K562 (cell line): ENCODE measurements around the gene CCL24. TPM values are rescaled to one million over a fixed set of nuclear protein-coding genes. Genes with fewer than 3 reads are reported as not detected.
A peak's percentile ranks its signal among the peaks of the same experiment; 100 is the strongest.

Experiments used
- CREB3 ChIP-seq: fragments of 450-650 bp; conservative IDR thresholded peaks from 2 replicates; pipeline ENCODE4 v1.6.1; 2016; ENCODE audit warnings: missing genetic modification characterization, low read depth, mild to moderate bottlenecking, missing compliant biosample characterization, moderate library complexity
- DPF2 ChIP-seq: fragments of 450-650 bp; IDR thresholded peaks from 2 replicates; pipeline ENCODE4 v1.6.1; 2016
- RCOR1 ChIP-seq, 2 experiments: IDR thresholded peaks; 2 replicates each; pipeline ENCODE4 v1.6.1; 2012; ENCODE audit warnings: low read depth in 2 of 2, low read length in 2 of 2, borderline replicate concordance in 1 of 2, improper control_type of control experiment in 1 of 2
- ZNF217 ChIP-seq: sonication (generic); formaldehyde crosslinking; IDR thresholded peaks from 2 replicates; pipeline ENCODE4 v1.8.0; 2022; ENCODE audit warnings: mild to moderate bottlenecking, missing genetic modification reagents
- polyA plus RNA-seq, 8 experiments: library from polyadenylated mRNA; depleted of rRNA in 4 of 8; stranded (reverse) in 5 of 8; unstranded in 3 of 8; fragments of >200 nt; fragmentation: Nextera tagmentation in 2 of 8; fragmentation: Illumina TruSeq in 1 of 8; extraction: Ambion mirVana in 2 of 8; extraction: Trizol in 1 of 8; gene quantifications; 2 replicates each; pipeline versions ENCODE4 v1.2.1 to v1.2.3, GENCODE V29; 2011 to 2014; ENCODE audit warnings: inconsistent platforms in 1 of 8, missing spikeins in 1 of 8
- total RNA-seq, 7 experiments: library from RNA; depleted of rRNA in 6 of 7; stranded (reverse); fragments of >200 nt in 6 of 7; fragmentation: Illumina TruSeq in 2 of 7; extraction: Trizol in 2 of 7; gene quantifications; 2 replicates each; pipeline versions ENCODE4 v1.2.1 to v1.2.3, GENCODE V29; 2011 to 2021; ENCODE audit warnings: low replicate concordance in 1 of 7
- TF ChIP-seq, protein P1 (sequence below), 2 experiments: fragments of 450-650 bp; formaldehyde crosslinking in 1 of 2; IDR thresholded peaks; 2 replicates each; pipeline versions ENCODE4 v1.4.0 to v1.6.1; 2014 to 2020; ENCODE audit warnings: mild to moderate bottlenecking in 2 of 2, borderline replicate concordance in 1 of 2, low read depth in 1 of 2
- TF ChIP-seq, protein P2 (sequence below): fragments of 250-450 bp; sonication (Bioruptor Pico); IDR thresholded peaks from 2 replicates; pipeline ENCODE4 v1.8.0; 2021; ENCODE audit warnings: mild to moderate bottlenecking, moderate library complexity
- TF ChIP-seq, protein P3 (sequence below): fragments of 200-800 bp; sonication (Bioruptor generic); IDR thresholded peaks from 2 replicates; pipeline ENCODE4 v1.6.1; 2017; ENCODE audit warnings: missing genetic modification characterization, missing compliant biosample characterization

Gene CCL24
- total and polyA plus RNA-seq, 9 of the 15 experiments (the other 6 are each of a cell fraction or from before 2014, with no cell fraction given): 0.45 to 3.6 (median 0.95) TPM; not detected in 1

- TF ChIP-seq, protein P1, sequence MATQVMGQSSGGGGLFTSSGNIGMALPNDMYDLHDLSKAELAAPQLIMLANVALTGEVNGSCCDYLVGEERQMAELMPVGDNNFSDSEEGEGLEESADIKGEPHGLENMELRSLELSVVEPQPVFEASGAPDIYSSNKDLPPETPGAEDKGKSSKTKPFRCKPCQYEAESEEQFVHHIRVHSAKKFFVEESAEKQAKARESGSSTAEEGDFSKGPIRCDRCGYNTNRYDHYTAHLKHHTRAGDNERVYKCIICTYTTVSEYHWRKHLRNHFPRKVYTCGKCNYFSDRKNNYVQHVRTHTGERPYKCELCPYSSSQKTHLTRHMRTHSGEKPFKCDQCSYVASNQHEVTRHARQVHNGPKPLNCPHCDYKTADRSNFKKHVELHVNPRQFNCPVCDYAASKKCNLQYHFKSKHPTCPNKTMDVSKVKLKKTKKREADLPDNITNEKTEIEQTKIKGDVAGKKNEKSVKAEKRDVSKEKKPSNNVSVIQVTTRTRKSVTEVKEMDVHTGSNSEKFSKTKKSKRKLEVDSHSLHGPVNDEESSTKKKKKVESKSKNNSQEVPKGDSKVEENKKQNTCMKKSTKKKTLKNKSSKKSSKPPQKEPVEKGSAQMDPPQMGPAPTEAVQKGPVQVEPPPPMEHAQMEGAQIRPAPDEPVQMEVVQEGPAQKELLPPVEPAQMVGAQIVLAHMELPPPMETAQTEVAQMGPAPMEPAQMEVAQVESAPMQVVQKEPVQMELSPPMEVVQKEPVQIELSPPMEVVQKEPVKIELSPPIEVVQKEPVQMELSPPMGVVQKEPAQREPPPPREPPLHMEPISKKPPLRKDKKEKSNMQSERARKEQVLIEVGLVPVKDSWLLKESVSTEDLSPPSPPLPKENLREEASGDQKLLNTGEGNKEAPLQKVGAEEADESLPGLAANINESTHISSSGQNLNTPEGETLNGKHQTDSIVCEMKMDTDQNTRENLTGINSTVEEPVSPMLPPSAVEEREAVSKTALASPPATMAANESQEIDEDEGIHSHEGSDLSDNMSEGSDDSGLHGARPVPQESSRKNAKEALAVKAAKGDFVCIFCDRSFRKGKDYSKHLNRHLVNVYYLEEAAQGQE (IDR thresholded peaks at IDR 0.05; ENCODE audit: borderline replicate concordance): peak; percentile 29; the same call in 1 of the 2 replicates
- TF ChIP-seq, protein P1 (CRISPR knock-in tag; IDR thresholded peaks at IDR 0.05; ENCODE audit: low read depth): no peak
- TF ChIP-seq DPF2: peak; percentile 87
- no peak for TF ChIP-seq ZNF217 (CRISPR knock-in tag)
- TF ChIP-seq, protein P2, sequence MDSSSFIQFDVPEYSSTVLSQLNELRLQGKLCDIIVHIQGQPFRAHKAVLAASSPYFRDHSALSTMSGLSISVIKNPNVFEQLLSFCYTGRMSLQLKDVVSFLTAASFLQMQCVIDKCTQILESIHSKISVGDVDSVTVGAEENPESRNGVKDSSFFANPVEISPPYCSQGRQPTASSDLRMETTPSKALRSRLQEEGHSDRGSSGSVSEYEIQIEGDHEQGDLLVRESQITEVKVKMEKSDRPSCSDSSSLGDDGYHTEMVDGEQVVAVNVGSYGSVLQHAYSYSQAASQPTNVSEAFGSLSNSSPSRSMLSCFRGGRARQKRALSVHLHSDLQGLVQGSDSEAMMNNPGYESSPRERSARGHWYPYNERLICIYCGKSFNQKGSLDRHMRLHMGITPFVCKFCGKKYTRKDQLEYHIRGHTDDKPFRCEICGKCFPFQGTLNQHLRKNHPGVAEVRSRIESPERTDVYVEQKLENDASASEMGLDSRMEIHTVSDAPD: no peak
- TF ChIP-seq CREB3 (tag): no peak
- TF ChIP-seq RCOR1 (IDR thresholded peaks at IDR 0.05; ENCODE audit: borderline replicate concordance in 1 of 2, low read depth in 2 of 2, low read length in 2 of 2): peak in 1 of 2 experiments; percentile 63; a peak in 1 of 4 replicates
- TF ChIP-seq, protein P3, sequence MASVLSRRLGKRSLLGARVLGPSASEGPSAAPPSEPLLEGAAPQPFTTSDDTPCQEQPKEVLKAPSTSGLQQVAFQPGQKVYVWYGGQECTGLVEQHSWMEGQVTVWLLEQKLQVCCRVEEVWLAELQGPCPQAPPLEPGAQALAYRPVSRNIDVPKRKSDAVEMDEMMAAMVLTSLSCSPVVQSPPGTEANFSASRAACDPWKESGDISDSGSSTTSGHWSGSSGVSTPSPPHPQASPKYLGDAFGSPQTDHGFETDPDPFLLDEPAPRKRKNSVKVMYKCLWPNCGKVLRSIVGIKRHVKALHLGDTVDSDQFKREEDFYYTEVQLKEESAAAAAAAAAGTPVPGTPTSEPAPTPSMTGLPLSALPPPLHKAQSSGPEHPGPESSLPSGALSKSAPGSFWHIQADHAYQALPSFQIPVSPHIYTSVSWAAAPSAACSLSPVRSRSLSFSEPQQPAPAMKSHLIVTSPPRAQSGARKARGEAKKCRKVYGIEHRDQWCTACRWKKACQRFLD: peak; percentile 49; the same call in 1 of the 2 replicates
- TF ChIP-seq, all 486 proteins: peak for 50
These were observed 14.8 kb downstream of the CCL24 start (continued) for GRCh38 chr7:75798770-75799169.
